NCI-H2196 treated with DMSO at 0.1 percent for 48 hours (cell line): ENCODE results near the gene ZNF665.
"Not testable (repeated sequence)": the region's sequence is repeated elsewhere in the genome, so short reads cannot be mapped to it uniquely, and the experiment has no call there.

ENCODE experiments used
- DNase-seq: peaks from one replicate; lab custom pipeline; 2025; ENCODE audit not compliant: unreplicated experiment; lab: John Stamatoyannopoulos, UW

Gene ZNF665

DNA sequence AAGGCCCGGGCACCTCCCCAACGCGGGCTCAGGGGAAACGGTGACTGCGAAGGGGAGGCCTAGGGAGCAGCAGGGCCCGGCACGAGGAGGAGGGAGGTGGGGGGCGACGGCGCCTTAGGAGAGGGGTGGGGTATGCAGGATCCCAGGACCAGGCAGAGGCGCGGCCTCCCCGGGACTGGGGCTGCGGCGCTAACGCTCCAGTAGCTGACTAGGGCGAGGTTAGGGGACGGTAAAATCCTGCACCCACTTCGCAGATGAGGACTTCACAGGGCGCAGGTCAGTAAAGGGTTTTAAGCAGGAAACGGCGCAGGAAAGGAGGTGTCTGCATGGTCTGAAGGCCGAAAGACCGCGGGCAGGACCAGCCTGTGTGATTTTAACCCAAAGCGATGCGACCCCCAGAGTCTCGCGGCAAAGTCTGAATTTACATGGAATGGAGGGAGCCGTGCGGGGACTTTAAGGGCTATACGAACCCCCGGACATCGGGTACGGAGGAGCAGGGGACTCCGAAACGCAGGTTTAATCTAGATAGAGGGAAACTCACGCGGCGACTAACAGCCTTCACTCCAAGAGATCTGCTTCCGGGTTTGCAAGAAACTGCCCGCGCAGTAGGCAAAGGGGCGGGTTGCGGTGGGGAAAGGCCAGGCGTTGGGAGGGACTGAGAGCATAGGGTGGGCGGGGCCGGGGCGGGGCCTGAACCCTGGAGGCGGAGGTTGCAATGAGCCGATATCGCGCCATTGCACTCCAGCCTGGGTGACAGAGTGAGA is at the start of gene ZNF665:
Gene ZNF665 (minus strand): TSS at position 588 of the 764 bp plus-strand sequence. CDS start 10,460 bp downstream, outside the sequence.
- peak; percentile 29 for DNase-seq

DNA sequence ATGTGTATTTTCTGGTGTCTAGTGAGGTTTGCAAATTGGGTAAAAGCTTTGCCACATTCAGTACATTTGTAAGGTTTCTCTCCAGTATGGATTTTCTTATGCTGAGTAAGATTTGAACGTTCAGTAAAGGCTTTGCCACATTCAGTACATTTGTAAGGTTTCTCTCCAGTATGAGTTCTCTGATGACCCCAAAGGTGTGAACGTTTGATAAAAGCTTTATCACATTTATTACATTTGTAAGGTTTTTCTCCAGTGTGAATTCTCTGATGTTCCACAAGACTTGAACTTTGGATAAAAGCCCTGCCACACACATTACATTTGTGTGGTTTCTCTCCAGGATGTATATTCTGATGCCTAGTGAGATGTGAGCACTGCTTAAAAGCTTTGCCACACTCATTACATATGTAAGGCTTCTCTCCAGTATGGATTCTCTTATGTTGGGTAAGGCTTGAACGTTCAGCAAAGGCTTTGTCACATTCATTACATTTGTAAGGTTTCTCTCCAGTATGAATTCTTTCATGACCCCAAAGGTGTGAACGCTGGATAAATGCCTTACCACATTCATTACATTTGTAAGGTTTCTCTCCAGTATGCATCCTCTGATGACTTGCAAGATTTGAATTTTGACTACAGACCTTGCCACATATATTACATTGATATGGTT is 44.1 kb upstream of the ZNF665 start:
- no peak for DNase-seq

DNA sequence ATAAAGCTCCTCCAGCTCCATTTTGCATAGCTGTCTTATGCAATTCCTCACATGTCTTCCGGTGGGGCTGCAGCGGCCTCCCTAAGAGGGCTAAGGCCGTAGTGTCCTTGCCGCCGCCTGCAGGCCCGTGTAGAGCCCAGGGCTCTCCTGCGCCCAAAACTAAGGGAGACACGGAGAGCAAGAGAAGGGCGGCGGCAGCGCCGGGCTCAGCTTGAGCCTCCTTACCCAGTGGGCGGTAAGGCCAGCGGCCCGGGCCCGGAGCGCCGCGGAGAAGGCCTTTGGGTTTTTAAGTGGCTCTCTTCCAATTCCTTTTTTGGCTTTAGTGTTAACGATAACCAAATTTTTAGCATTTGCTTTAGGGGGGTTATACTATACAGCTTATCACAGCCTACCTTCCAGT is 31.4 kb upstream of the ZNF665 start:
- DNase-seq: no peak

DNA sequence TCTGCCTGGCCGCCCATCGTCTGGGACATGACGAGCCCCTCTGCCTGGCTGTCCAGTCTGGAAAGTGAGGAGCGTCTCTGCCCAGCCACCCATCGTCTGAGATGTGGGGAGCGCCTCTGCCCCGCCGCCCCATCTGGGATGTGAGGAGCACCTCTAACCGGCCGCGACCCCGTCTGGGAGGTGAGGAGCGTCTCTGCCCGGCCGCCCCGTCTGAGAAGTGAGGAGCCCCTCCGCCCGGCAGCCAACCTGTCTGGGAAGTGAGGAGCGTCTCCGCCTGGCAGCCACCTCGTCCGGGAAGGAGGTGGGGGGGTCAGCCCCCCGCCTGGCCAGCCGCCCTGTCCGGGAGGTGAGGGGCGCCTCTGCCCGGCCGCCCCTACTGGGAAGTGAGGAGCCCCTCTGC is 29.6 kb upstream of the ZNF665 start:
- not testable (repeated sequence) for DNase-seq

DNA sequence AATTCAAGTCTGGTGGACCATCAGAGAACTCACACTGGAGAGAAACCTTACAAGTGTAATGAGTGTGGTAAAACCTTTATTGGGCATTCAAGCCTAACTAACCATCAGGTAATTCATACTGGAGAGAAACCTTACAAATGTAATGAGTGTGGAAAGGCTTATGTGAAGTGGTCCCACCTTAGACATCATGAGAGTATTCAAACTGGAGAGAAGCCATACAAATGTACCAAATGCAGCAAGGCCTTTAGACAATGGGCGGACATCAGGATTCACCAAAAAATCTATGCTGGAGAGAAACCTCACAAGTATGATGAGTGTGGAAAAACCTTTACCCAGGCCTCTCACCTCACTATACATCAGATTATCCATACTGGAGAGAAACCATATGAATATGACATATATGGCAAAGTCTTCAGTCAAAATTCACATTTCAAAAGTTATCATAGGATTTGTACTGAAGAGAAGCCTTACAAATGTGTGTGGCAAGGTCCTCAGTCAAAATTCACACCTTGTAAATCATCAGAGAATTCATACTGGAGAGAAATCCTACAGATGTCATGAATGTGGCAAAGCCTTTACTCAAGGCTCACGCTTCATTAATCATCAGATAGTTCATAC is 19.7 kb upstream of the ZNF665 start:
- DNase-seq: no peak

DNA sequence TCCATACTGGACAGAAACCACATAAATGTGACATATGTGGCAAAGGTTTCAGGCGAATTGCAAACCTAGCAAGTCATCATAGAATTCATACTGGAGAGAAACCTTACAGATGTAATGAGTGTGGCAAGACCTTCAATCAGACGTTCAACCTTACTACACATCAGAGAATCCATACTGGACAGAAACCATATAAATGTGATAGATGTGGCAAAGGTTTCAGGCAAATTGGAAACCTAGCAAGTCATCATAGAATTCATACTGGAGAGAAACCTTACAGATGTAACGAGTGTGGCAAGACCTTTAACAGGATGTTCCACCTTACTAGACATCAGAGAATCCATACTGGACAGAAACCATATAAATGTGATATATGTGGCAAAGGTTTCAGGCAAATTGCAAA is 18.4 kb upstream of the ZNF665 start:
- DNase-seq: not testable (repeated sequence)

DNA sequence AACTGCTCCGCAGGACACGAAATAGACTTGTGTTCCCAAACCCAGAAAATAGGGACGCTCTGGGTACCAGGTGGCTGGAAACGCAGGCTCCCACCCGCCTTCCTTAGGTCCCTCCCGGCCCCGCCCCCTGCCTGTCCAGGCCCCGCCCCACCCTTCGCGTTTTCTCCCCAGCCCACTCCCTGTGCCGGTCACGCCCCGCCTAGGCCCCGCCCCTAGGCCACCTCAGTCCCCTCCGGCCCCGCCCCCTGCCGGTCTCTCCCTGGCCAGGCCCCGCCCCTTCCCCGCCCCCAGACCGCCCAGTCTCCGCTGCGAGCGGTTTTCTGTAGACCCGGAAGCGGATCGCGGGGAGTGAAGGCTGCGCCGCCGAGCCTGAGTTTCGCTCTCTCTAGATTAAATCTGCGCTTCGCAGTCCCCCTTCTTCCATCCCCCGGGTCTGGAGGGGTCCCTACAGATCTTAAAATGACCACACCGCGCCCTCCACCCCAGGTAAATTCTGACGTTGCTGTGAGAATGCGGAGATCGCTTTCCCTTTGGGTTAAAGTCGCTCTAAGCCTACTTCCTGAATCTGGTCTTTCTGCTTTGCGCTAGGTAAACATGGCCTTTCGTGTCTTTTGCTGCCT is 3.7 kb upstream of the ZNF665 start:
- DNase-seq: peak; percentile 25

DNA sequence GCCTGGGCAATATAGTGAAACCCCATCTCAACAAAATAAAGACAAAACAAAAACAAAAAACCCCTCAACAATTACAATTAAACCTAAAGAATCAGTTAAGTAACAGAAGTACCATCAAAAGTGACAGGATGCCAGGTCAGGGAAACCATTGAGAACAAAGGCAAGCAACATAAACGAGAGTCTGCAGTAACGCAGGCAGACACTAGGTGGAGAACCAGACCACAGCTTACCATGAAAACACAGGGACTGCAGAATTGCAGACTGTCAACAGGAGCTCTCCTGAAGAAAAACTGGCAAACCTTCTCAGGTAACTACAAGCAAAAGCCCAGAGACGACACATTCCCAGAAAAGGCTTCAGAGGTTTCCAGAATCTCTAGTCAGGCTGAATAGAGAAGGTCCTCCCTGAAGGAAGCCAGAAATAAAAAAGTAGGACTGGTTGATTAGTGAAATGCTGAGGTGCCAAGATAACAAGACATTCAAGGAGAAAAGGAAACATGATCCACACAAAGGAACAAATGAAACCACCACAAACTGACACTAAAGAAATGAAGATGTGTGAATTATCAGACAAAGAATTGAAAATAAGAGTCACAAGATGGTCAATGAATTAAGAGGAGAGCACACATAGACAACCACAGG is 2.2 kb upstream of the ZNF665 start:
- DNase-seq: peak; percentile 63

DNA sequence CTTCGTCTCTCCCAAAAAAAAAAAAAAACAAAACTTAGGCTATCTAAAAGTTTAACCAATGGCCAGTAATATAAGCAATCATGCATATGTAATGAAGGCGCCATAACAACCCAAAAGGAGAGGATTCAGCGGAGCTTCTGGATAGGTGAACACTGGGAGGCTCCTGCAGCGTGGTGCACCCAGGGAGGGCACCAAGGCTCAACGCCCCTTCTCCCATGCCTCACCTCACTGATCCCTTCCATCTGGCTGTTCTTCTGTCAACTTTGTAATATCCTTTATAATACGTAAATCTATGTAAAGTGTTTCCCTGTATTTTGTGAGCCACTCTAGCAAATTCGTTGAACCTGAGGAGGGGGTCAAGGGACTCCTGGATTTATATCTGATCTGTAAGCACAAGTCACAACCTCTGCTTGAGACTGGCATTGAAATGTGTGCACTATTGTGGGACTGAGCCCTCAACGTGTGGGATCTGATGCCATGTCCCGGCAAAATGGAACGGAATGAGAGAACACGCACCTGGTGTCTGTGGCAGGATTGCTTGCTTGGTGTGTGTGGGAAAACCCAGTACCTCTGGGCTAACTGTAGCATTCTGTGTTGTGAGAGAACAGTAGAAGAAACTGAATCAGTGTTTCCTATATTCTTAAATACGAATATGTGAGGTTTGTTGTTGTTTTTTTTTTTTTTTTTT is 521 bp upstream of the ZNF665 start:
- no peak for DNase-seq

DNA sequence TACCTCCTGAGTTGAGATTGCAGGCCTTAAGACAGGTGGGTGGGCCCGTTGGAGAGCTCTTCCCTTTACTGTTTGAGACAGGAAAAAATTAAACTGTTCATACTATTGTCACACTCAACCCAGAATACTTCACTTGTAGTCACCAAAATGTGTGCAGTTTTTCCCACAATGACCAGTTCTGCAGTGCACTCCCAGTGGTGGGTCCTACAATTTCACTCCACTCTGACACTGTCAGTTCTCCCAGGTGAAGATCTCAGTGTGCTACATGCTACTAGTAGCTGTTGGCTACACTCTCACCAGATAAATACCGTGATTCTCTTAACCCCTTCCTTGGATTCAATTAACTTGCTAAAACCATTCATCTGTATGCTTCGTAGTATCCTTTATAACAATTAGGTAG is 2.9 kb downstream of the ZNF665 start:
- DNase-seq: no peak

DNA sequence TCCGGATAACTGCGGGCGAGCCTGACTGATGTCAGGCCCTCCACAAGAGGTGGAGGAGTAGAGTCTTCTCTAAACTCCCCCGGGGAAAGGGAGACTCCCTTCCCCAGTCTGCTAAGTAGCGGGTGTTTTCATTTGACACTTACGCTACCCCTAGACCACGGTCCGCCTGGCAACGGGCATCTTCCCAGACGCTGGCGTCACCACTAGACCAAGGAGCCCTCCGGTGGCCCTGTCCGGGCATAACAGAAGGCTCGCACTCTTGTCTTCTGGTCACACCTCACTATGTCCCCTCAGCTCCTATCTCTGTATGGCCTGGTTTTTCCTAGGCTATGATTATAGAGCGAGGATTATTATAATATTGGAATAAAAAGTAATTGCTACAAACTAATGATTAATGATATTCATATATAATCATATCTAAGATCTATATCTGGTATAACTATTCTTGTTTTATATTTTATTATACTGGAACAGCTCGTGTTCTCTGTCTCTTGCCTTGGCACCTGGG is 3.4 kb downstream of the ZNF665 start:
- DNase-seq: not testable (repeated sequence)

DNA sequence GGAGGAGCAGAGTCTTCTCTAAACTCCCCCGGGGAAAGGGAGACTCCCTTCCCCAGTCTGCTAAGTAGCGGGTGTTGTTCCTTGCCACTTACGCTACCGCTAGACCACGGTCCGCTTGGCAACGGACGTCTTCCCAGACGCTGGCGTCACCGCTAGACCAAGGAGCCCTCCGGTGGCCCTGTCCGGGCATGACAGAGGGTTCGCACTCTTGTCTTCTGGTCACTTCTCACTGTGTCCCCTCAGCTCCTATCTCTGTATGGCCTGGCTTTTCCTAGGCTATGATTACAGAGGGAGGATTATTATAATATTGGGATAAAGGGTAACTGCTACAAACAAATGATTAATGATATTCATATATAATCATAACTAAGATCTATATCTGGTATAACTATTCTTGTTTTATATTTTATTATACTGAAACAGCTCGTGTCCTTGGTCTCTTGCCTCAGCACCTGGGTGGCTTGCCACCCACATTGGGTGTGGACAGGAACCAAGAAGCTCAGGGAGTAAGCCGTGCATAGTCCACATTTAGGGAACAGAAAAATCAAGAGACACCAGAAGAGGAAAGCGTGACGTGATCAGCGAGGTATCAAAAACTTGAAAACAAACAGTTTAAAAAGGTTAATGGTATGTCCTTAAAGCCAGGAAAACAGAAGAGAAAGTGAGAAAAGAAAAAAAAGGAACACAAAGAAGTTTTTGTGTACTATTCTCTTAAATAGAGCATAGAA is 7.8 kb downstream of the ZNF665 start:
- not testable (repeated sequence) for DNase-seq

DNA sequence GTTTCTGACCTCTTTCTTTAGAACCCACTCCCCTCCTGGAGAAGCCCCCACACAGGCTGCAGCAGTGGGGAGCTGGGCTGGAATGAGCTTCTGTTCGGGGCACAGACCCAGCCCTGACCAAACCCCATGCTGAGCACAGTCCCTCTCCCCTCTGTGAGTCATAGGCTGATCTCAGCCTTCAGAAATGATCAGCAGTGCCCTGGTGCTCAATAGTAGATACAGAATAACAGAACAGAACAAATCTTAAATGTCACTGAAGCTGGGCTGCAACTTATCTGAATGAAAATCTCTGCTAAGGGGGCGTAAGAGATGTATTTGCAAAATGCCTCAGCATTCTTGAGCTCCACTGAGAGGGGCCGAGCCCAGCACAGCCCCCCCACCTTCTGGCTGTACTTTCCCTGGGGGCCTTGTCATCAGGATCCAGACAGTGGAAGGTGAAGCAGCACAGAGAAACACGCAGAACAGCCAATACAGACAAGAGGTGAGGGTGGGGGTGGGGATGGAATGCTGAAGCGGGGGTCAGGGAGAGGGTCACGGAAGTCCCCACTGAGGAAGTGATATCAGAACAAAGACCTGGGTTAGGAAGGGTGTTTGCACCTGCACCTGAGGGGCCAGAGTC is 9.9 kb downstream of the ZNF665 start:
- no peak for DNase-seq

DNA sequence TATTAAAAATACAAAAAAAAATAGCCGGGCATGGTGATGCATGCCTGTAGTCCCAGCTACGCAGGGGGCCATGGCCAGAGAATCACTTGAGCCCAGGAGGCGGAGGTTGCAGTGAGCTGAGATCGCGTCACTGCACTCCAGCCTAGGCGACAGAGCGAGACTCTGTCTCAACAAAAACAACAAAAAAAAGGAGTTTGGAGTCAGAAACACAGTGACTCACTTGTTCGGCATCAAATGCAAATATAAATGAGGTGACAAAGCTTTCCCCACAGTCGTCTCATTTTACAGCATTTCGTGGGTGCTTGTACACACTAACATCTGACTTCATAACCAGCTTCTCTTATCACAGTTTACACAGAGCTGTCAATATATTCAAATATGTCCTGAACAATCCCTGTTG is 11.0 kb downstream of the ZNF665 start:
- no peak for DNase-seq

DNA sequence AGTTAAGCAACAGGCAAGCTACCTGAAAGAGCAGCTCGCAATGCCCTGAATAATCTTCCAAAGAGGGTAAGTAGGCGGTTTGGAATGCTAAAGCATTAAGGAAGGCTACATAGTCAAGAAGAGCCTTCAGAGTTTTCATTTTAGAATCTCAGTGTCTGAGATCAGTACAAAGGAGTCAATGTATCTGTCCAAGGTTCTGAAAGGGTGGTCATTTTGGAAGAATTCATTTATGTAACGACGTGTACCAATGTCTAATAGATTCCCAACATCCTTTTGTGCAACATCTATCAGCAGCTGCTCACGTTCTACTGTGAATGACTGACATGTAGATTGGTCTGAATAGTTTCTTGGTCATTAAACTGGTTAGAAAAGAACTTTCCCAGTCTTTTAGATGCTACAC is 15.2 kb downstream of the ZNF665 start:
- DNase-seq: no peak

DNA sequence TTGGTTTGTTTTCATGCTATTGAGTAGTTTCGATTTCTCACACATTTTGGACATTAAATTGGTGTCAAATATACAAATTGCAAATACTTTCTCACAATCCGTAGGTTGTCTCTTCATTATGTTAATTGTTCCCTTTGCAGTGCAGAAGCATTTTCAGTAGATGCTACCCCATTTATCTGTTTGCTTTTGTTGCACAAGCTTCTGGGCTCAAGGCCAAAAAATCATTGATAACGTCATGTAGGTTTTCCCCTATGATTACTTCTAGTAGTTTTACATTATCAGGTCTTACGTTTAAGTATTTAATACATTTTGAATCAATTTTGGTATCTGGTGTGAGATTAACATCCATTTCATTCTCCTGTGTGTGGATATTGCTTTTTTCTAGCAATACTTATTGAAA is 20.3 kb downstream of the ZNF665 start:
- no peak for DNase-seq

DNA sequence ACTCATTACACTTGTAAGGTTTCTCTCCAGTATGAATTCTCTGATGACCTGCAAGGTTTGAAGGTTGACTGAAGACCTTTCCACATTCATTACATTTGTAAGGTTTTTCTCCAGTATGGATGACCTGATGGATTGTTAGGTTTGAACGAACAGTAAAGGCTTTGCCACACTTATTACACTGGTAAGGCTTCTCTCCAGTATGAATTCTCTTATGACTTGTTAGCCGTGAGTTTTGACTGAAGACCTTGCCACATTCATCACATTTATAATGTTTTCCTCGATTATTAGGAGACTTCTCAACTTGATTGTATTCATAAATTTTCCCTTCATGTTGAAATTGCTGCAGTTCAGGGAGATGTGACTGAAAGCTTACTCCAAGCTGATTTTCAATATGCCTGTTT is 27.5 kb downstream of the ZNF665 start:
- no peak for DNase-seq

DNA sequence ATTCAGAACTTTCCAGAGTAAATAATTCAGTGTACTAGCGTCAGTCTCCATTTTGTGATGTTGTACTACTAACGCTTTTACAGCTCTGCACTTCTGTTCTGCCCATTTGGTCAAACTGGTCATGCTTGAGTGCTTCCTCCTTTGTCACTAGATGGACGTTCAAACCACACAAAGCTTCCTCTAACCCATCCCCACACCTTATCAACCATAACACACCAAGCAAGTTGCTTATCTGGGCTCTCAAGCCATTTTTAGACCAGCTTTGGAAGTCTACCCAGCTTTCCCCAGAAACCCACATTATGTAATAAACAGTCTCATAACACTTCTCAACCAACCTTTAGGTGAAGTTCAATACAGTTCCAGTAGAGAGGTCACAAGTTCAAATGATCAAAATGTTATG is 32.0 kb downstream of the ZNF665 start:
- DNase-seq: no peak

DNA sequence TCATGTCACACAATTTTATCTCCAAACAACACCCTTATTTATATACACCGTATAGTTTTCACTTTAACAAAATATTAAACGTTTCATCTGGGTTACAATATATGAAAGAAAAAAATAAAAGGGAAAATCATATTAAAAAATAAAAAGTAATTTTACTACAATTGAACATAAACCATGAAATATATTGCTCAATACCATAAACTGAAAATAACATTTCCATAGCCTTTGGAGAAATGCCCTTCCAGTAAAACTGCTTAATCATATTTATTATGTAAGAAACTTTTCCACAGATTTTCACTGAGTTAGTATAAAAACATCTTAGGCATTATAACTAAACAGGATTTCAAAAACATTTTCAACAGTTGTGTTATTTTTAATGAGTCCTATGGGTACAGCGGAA is 32.8 kb downstream of the ZNF665 start:
- no peak for DNase-seq
